GM18907 (cell line): ENCODE measurements around the gene TNNI2.

Source experiments
- ATAC-seq: cut with Tn5 transposase; IDR thresholded peaks from one replicate; pipeline ENCODE4 v1.9.1; 2021; ENCODE audit warnings: mild to moderate bottlenecking, moderate library complexity; ENCODE audit not compliant: unreplicated experiment

The TNNI2 gene

DNA sequence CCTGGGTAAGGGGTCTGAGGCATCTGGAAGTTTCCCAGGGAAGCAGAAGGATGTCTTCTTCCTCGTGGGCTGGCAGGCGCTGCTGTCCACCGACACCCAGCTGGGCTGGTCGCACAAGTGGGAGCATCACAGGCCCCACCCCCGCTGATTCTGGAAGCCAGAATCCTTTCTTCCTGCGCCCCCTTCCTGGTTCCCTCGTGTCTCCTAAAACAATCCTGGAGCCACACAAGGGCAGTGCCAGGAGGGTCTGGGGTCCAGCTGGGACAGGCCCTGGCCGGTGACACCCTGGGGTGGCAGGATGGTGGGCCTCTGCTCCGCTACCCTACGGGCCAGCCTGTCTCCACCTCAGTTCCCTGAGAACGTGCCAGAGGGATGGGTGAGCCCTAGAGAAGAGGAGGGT lies 18.3 kb downstream of the TNNI2 start:
- no peak for ATAC-seq

DNA sequence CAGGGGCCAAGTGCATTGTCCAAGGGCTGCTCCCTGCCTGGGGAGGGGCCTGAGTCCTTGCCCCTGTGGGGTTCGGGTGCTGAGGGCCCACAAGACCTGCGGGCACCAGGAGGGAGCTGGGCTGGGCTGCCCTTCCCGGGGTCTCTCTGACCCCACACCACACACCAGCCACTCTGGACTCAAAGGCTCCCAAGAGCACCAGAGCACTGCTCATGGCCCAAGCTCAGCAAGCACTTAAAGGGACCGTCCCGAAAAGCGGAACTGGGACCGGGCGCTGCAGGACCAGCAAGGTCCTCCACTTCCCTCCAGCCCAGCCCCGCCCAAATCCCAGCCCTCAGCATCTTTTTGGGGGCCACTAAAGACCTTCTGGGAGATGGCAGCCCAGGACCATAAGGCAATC lies 19.4 kb downstream of the TNNI2 start:
- ATAC-seq: no peak

- ATAC-seq: no peak
Observed at GRCh38 chr11:1858576-1858975, 19.8 kb downstream of the TNNI2 start.

DNA sequence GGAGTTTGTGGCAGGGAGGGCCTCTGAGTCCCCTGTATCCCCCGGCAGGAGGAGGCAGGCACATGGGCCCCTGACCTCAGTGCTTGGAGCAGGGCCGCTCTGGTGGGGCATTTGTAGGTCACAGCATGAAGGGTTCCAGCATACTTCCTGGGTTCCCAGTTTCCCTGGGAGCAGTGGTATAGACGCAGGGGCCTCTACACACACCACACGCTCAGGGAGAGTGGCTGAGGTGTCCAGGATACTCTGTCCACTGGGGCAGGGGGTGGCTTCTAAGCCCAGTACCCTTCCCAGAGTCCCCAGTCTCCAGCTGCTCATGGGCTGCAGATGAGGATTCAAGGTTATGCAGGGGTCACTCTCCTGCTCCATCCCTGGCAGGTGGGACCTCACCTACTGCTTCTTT lies 20.2 kb downstream of the TNNI2 start:
- ATAC-seq: no peak

GRCh38 chr11:1860108-1860507 lies 21.3 kb downstream of the TNNI2 start:
- no peak for ATAC-seq

DNA sequence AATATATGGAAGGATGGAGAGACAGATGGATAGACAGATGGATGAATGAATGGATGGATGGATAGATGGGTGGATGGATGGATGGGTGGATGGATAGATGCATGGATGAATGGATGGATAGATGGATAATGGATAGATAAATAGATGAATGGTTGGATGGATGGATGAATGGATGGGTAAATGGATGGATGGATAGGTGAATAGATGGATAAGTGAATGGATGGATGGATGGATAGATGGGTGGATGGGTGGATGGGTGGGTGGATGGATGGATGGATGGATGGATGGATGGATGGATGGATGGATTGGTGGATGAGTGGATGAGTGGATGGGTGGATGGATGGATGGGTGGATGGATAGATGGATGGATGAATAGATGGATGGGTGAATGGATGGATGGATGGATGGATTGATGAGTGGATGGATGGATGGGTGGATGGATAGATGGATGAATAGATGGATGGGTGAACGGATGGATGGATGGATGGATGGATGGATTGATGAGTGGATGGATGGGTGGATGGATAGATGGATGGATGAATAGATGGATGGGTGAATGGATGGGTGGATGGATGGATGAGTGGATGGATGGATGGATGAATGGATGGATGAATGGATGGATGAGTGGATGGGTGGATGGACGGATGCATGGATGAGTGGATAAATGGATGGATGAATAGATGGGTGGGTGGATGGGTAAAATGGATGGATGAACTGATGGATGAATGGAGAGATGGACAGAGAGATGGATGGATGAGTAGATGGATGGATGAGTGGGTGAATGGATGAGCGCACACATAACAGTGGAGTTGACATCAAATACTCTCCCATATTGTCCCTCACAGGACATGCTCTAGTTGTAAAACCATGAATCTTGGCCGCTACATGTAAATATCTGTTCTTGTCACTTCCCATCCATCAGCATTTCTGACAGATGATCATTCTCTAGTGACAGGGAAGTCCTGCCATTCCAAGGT lies 22.9 kb downstream of the TNNI2 start:
- ATAC-seq: no peak

DNA sequence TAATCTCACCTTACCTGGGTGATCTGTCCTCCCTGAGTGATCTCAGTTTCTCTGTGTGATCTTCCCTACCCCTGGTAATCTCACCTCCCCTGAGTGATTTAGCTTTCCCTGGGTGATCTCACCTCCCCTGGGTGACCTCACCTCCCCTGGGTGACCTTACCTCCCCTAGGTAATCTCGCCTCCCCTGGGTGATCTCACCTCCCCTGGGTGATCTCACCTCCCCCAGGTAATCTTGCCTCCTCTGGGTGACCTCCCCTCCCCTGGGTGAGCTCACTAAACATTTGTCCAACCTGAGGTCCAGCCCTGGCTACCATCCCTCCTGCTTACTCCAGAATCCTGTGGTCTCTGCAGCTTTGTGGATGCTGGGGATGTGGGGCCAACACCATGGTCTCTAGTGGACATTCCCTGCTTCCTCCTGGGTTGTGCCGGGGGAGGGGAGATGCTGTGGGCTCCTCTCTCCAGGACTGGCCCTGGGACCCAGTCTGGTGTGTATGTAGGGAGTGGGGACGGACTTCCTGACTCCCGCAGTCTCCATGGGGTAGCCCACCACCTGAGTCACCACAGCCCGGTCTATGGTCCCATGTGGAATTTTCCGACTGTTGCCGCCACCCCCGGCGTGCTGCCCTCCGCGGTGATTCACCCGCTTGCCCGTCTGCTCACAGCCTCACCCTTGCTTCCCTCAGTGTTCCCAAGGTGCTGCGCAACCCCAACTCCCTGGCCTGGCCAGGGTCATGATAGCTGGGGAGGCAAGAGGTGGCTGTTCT lies 24.0 kb downstream of the TNNI2 start:
- no peak for ATAC-seq

DNA sequence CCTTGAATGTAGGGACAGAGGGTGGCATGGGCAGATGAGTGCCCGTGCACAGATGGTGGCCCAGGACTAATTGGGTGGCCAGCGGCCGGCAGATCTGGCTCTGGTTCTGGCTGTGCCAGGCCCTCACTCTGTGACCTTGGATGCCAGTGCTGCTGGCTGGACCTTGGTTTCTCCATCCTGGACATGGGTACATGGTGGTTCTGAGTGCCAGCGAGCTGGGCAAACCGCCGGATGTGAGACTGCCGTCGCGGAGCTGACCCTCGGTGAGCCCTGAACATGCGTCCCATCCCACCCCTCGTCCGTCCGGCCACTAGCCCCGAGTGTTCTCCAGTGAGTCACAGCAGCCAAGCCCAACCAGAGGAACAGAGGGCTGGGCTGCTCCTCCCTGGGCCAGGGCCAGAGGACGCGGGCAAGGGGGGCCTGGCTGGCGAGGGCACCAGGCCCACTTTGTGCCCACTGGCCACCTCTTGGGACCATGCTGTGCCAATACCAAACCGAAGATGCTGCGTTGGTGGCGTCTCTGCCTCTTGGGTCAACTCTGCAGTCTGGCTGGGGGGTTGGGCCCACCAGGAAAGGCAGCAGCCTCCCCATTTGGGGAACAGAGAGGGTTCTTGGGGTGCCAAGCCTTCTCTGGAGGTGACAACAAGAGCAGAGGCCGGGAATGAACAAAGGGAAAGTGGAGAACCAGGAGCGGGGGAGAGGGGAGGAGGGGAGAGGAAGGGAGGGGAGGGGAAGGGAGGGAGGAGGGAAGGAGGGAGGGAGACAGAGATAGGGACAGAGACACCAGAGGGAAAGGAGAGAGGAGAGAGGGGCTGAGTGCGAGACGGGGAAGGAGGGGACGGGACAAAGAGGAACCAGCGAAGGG lies 24.8 kb downstream of the TNNI2 start:
- ATAC-seq: no peak

DNA sequence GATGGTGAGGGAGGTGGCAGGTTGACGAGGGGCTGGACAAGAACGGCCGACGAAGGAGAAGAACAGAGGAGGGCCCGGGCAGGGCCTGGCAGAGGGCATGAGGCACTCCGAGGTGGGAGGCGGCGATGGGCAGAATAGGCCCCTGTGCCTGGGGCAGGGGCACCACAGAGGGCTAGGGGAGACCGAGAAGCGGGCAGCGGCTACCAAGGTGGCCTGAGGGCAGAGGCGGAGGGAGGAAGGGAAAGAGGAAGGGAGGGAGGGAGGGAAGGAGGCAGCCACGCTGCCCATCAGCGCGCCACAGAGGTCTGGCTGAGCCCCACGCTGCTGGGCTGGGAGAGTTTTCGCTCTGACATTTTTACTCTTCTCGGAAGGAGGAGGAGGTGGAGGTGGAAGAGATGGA lies 25.4 kb downstream of the TNNI2 start:
- ATAC-seq: no peak

GRCh38 chr11:1864831-1865665 lies 26.3 kb downstream of the TNNI2 start:
- no peak for ATAC-seq

- ATAC-seq: no peak
Observed at GRCh38 chr11:1866226-1866625, 27.4 kb downstream of the TNNI2 start.

GRCh38 chr11:1866776-1867175 lies 28.0 kb downstream of the TNNI2 start:
- no peak for ATAC-seq

GRCh38 chr11:1867381-1867780 lies 28.6 kb downstream of the TNNI2 start:
- no peak for ATAC-seq

DNA sequence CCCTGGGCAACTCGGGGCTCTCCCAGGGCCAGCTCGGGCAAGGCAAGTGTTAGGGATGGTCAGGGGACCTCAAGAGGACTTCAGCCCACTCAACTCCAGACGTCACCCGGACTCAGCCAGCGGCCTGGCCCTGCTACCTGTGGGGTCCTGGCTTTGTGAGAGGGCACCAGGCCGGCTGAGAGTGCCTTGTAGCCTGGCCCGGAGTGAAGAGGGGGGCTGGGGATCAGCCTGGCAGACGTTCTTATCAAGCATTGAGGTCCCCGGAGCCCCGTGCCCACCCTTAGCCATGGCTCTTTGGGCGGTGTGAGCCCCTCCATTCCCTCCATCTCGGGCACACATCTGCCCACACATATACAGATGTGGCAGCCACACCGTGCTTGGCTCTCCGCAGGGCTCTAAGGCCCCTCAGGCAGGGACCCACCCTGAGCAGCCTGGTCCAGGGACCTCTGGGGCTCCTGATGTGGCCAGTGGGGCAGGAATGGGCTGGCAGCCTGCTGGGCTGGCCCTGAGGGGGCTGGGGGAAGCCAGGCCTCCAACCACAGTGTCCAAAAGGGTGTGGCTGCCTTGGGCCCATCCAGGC lies 29.4 kb downstream of the TNNI2 start:
- ATAC-seq: no peak

DNA sequence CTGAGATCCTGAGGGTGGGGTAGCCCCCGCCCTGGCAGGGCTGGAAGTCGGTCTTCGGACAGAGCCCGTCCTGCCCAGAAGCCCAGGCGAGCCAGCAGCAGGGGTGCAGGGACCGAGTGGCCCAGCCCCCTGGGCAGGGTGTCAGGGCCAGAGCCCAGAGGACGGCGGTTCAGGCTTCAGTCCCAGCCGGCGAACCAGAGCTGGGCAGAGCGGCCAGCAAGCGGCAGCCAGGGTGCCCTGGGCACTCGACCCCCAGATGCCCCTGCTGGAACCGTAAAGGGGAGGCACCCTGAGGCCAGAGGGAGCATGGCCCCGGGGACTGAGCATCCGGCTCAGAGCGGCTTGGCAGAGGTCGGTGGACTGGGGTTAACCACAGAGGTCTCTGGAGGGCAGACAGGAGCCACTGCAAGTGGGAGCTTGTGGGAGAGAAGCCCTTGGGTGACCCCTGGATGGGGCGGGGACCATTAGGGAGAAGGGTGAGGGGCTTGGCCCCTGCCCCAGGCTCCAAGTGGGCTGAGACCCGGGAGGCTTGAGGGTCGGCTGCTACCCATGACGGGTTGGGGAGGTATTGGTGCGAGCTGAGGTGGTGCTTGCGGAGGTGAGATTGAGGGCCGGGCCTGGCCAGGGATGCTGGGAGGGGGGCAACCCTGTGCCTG lies 30.0 kb downstream of the TNNI2 start:
- ATAC-seq: no peak

DNA sequence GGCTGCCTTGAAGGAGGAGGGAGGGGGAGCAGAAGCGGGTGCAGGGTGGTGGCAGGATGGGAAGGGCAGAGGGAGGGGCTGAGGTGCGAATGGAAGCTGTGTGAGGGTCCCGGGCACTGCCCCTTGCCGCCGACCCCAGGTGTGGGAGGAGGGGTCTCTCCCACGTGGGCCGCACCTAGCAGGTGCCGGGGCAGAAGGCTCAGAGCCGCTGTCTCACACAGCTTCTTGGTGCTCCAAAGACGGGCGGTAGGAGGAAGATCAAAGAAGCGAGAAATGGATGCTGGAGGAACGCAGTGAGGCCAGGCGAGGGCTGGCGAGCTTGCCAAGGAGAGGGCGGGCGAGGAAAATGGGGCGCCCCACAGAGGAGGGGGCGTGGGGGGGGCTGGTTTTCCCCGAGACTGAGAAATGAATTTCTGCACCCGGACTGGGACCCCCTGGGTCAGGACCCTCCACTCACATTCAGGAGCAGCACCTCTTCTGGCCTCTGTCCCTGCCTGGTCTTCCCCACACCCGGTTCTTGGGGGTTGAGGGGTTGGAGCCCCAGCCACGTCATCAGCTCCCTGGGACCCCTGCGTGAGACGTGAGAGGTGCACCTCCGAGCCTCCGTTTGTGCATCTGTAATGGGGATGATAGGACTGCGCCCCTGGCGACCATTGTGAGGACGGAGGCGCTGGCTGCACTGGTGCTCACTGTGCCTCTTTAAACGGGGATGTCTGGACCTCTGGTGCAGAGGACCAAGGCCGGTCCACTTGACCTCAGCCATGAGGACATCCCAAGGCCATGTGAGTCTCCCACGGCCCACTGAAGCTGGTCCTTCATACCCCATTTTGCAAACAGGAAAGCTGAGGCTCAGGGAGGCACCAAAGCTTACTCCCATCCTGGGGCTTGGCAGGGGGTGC lies 30.9 kb downstream of the TNNI2 start:
- ATAC-seq: no peak

DNA sequence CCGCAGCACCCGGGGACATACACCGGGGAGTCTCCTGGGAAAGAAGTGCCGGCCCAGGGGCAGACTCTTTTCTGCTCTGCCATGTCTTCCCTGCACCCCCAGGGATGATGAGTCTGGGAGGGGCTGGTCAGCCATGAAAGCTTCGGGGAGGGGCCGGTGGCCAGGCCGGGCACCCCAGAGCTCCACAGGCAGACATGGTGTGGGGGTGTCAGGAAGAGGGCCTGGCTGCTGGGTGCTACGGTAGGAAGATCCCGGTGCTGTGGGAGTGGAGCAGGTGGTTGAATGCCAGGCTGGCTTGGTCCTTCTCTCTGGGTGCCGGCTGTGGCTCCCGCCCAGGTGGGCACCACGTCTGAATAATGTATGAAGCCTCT lies 31.5 kb downstream of the TNNI2 start:
- no peak for ATAC-seq

DNA sequence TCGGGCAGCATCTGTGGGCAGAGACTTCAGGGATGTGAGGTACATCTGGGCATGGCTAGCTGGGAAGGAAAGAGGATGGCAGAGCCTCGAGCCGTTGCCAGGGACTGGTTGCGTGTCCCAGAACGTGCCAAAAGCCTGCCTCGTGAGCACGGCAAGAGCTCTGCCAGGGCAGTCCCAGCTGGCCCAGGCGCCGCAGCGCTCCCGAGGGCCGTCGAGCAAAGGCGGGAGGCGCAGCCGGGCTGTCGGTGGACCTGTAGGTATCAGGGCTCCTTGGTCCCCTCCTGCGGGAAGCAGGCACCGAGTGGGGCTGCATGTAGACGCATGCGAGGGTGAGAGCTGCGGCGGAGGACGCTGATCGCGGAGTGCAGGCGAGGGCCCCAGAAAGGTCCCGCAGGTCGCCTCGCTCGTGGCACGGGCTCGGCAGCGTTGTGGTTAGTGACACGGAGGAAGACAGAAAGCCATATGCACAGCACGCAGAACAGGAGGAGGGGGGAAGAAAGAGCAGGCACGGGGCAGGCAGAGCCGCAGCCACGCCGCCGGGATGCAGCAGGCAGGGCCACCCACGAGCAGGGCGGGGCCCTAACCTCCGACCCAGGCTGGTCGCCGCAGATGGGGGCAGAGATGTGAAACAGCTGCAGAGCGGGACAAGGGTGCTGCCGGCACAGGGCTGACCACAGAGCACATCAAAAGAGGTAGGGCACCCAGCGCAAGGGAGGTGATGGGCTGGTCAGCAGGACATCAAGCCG lies 32.1 kb downstream of the TNNI2 start:
- no peak for ATAC-seq
